Small intestine (tissue), 16 donors: ENCODE results near the gene DEPDC5. TPM values are rescaled to one million over a fixed set of nuclear protein-coding genes. Genes with fewer than 3 reads are reported as not detected.
A peak's percentile ranks its signal among the peaks of the same experiment; 100 is the strongest.
"Not testable (repeated sequence)": the region's sequence is repeated elsewhere in the genome, so short reads cannot be mapped to it uniquely, and the experiment has no call there.

ENCODE experiments used
- DNase-seq, 2 donors: peaks; one replicate each; pipeline versions ENCODE4 v3.0.0 to v3.0.0-alpha.2; 2013
- FAIRE-seq: peaks from 2 replicates; lab custom pipeline; 2012; peaks lifted over from hg19 to GRCh38; lab: Jason Lieb, UNC
- H3K27ac ChIP-seq, 3 donors: one replicate each; pipeline ENCODE4 v1.5.1; 2013; ENCODE audit warnings: low read length in 2 of 3, mild to moderate bottlenecking in 2 of 3, control low read depth in 1 of 3, inconsistent platforms in 1 of 3, low read depth in 1 of 3, moderate library complexity in 1 of 3
- H3K27me3 ChIP-seq, 3 donors: one replicate each; pipeline ENCODE4 v1.6.1; 2013; ENCODE audit warnings: low read length in 3 of 3, inconsistent platforms in 1 of 3; ENCODE audit not compliant: control insufficient read depth in 3 of 3, insufficient read depth in 3 of 3
- H3K36me3 ChIP-seq, 3 donors: one replicate each; pipeline ENCODE4 v1.6.1; 2013; ENCODE audit warnings: low read length in 3 of 3, inconsistent platforms in 1 of 3, low read depth in 1 of 3, mild to moderate bottlenecking in 1 of 3, moderate library complexity in 1 of 3; ENCODE audit not compliant: control insufficient read depth in 3 of 3, insufficient read depth in 2 of 3
- H3K4me1 ChIP-seq, 3 donors: one replicate each; pipeline ENCODE4 v1.6.1; 2013; ENCODE audit warnings: low read length in 2 of 3, inconsistent platforms in 1 of 3, low read depth in 1 of 3, mild to moderate bottlenecking in 1 of 3, moderate library complexity in 1 of 3; ENCODE audit not compliant: control insufficient read depth in 3 of 3, insufficient read depth in 2 of 3
- H3K4me3 ChIP-seq, 3 donors: one replicate each; pipeline ENCODE4 v1.5.1; 2013; ENCODE audit warnings: low read length in 3 of 3, control low read depth in 1 of 3, inconsistent platforms in 1 of 3, low read depth in 1 of 3, mild to moderate bottlenecking in 1 of 3, moderate library complexity in 1 of 3
- H3K9me3 ChIP-seq, 2 donors: one replicate each; pipeline ENCODE4 v1.6.1; 2013; ENCODE audit warnings: low read depth in 1 of 2, low read length in 1 of 2; ENCODE audit not compliant: control insufficient read depth in 2 of 2, insufficient read depth in 1 of 2
- WGBS, 3 donors: extraction: QIAGEN DNeasy Blood & Tissue Kit; methylation state at CpG; one replicate each; pipeline ENCODE4 v1.1.7; 2013; 5-methylcytosine and 5-hydroxymethylcytosine counted together
- long read RNA-seq, 10 donors: transcript quantifications; one replicate each; lab custom pipeline, GENCODE V29; 2026
- polyA plus RNA-seq, 4 donors: library from polyadenylated mRNA; stranded (reverse) in 3 of 4; unstranded in 1 of 4; fragments of 200-250 nt in 3 of 4; fragments of 120-200 nt in 1 of 4; gene quantifications; one replicate each; pipeline versions ENCODE4 v1.2.1 to v1.2.3, GENCODE V29; 2013
- donor health status: healthy with polysubstance abuse.
- donor health status: control.
- donor health status: control.
- donor health status: Bipolar disorder and iron deficiency.
- donor health status: healthy.

Gene DEPDC5
- 10 to 100 TPM; 11.1 to 15.2 (median 13.2) TPM for polyA plus RNA-seq
- long read RNA-seq, donor 1, partial matches to known transcripts: 0 of 1 reads
- long read RNA-seq, donor 1, other reads (novel, unspliced or antisense): 0 of 1 reads
- long read RNA-seq, donor 2, partial matches to known transcripts: 0 of 1 reads
- long read RNA-seq, donor 2, other reads (novel, unspliced or antisense): 0 of 1 reads
- long read RNA-seq, donor 3: 0 reads
- long read RNA-seq, donor 4: 0 reads
- long read RNA-seq, donor 5: 0 reads
- long read RNA-seq, donor 6, partial matches to known transcripts: 0 of 1 reads
- long read RNA-seq, donor 6, other reads (novel, unspliced or antisense): 0 of 1 reads
- long read RNA-seq, donor 7, full-length matches to known transcripts: 1 of 1 reads
- long read RNA-seq, donor 7, partial matches to known transcripts: 0 of 1 reads
- long read RNA-seq, donor 7, other reads (novel, unspliced or antisense): 0 of 1 reads
- long read RNA-seq, donor 8: 0 reads
- long read RNA-seq, donor 9: 0 reads
- long read RNA-seq, donor 10, full-length matches to known transcripts: 2 of 2 reads
- long read RNA-seq, donor 10, partial matches to known transcripts: 0 of 2 reads
- long read RNA-seq, donor 10, other reads (novel, unspliced or antisense): 0 of 2 reads

DNA sequence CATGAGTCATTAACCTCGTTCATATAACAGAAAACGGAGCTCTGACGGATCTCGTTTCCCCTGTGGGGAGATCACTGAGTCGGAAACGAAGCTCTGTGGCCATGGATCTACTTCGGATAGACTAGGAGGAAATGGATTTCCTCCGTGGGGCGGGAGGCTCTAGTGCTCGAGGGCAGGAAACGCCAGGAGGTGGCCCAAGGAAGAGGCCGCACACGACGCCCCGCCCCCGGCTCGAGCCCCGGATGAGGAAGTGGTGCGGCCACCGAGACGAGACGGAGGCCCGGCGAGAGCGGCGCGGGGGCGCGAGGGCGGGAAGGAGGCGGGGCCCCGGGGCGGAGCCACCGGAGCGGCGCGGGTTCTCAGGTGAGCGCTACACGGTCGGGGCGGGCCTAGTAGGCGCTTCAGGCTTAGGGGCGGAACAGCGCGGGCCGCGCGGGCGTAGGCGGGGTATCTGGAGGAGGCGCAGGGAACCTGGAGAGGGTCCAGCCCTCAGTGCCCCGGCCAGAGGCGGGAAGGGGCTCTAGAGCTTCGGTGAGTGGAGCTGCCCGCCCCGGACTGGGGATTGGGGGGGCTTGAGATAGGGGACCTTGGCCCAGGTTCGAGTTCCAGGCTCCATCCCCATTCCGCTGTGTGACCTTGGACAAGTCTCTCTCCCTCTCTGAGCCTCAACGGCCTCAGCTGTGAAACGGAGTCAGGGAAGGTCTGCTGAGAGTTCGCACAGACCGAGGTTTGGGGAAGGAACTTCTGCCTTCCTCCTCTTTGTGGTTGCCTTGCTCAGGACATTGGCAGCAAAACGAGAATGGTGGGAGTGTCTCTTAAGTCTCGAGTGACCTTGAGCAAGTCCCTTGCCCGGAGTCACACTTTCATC, at the start of gene DEPDC5:
TSS of gene DEPDC5 (plus strand) at position 386 of the 868 bp plus-strand sequence. CDS start 903 bp downstream, outside the sequence.
- Histone ChIP-seq H3K9me3 (no peaks in the 10 kb centered on the region), H3K27me3 (no peaks in the 10 kb centered on the region), H3K4me1 (peaks cover 2 to 23% (median 3%) of the 10 kb centered on the region in 3 donors), H3K4me3 (peak within 1 kb of the TSS; percentile 70 to 95 (median 77)), H3K27ac (peak within 1 kb of the TSS; percentile 85 to 100 (median 95)), H3K36me3 (peaks cover 0 to 6% (median 5%) of the 10 kb centered on the region in 3 donors)
- 0 to 1% (median 1%) methylated on average over 52 to 65 of the region's 65 CpGs for WGBS, 3 donors
- peak; percentile 98 to 99 for DNase-seq
- no peak for FAIRE-seq

GRCh38 chr22:31707519-31707918, 46.3 kb upstream of the DEPDC5 start:
- no peak overlapping the region for H3K27ac ChIP-seq
- H3K36me3 ChIP-seq: peaks cover 6 to 63% (median 19%) of the 10 kb centered on the region in 3 donors
- WGBS, 3 donors: 86 to 93% (median 92%) methylated on average over 8 of the region's 8 CpGs
- no peaks in the 10 kb centered on the region for H3K4me1 ChIP-seq
- DNase-seq (no peak), FAIRE-seq (no peak)
- no peaks in the 10 kb centered on the region for H3K27me3 ChIP-seq
- H3K4me3 ChIP-seq: no peak overlapping the region
- H3K9me3 ChIP-seq: no peaks in the 10 kb centered on the region

DNA sequence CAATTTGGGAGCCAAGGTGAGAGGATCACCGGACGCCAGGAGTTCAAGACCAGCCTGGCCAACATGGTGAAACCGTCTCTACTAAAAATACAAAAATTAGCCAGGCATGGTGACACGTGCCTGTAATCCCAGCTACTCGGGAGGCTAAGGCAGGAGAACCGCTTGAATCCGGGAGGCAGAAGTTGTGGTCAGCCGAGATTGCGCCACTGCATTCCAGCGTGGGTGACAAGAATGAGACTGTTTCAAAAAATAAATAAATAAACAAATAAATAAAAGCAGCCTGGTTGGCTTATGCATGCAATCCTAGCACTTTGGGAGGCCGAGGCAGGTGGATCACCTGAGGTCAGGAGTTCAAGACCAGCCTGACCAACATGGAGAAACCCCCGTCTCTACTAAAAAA, 42.6 kb upstream of the DEPDC5 start:
- not testable (repeated sequence) for H3K27me3 ChIP-seq, H3K9me3 ChIP-seq, H3K27ac ChIP-seq, DNase-seq, H3K4me1 ChIP-seq, H3K4me3 ChIP-seq, FAIRE-seq
- H3K36me3 ChIP-seq: peaks cover 15 to 46% (median 22%) of the 10 kb centered on the region in 3 donors
- 93 to 98% (median 95%) methylated on average over 12 of the region's 12 CpGs for WGBS, 3 donors

- FAIRE-seq (no peak), DNase-seq (no peak)
- H3K27me3 ChIP-seq: no peaks in the 10 kb centered on the region
- no peak overlapping the region for H3K27ac ChIP-seq
- no peaks in the 10 kb centered on the region for H3K4me1 ChIP-seq
- peaks cover 21 to 42% (median 23%) of the 10 kb centered on the region in 3 donors for H3K36me3 ChIP-seq
- WGBS, 3 donors: 88 to 94% (median 89%) methylated on average over 5 of the region's 5 CpGs
- H3K9me3 ChIP-seq: no peaks in the 10 kb centered on the region
- no peak overlapping the region for H3K4me3 ChIP-seq
Observed at GRCh38 chr22:31715147-31715778, 38.6 kb upstream of the DEPDC5 start.

- DNase-seq (no peak), FAIRE-seq (no peak)
- Histone ChIP-seq H3K4me1 (no peaks in the 10 kb centered on the region), H3K36me3 (peaks cover 15 to 45% (median 24%) of the 10 kb centered on the region in 3 donors), H3K27ac (no peak overlapping the region), H3K27me3 (no peaks in the 10 kb centered on the region), H3K4me3 (no peak overlapping the region), H3K9me3 (no peaks in the 10 kb centered on the region)
- WGBS, 3 donors: 90 to 95% (median 93%) methylated on average over 7 of the region's 7 CpGs
Observed at GRCh38 chr22:31719850-31720471, 33.9 kb upstream of the DEPDC5 start.

DNA sequence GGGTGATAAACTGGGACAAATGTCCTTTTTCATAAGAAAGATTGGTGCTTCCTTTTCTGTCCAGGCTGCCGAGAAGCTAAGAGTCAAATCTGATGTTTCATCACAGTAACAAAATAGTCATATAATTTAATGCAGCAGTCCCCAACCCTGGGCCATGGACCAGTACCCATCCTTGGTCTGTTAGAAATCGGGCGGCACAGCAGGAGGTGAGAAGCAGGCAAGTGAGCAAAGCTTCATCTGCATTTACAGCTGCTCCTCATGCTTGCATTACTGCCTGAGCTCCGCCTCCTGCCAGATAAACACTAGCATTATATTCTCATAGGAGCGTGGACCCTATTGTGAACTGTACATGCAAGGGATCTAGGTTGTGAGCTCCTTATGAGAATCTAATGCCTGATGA, 30.1 kb upstream of the DEPDC5 start:
- WGBS, 3 donors: 92 to 94% (median 92%) methylated on average over 5 of the region's 5 CpGs
- Histone ChIP-seq H3K9me3 (no peaks in the 10 kb centered on the region), H3K4me3 (no peak overlapping the region), H3K36me3 (peaks cover 3 to 53% (median 10%) of the 10 kb centered on the region in 3 donors), H3K4me1 (no peaks in the 10 kb centered on the region), H3K27ac (no peak overlapping the region), H3K27me3 (no peaks in the 10 kb centered on the region)
- DNase-seq (no peak), FAIRE-seq (no peak)

DNA sequence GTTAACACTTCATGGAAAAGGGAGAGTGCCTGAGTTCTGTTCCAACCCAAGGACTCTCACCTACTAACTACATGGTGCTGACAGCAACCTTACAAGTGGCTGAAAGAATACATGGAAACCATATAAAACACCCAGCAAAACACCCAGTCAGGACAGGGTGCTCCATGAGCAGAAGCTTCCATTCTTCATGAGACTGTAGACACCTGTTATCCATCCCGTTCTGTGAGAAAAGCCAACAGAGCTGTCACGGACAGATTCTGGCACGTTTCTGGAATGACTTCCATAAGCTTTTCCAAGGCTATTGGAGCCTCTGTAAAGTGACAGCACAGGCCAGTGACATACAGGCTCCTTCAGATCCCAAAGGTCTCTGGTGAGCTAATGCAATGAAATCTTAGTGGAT, 27.1 kb upstream of the DEPDC5 start:
- Histone ChIP-seq H3K27ac (no peak overlapping the region), H3K36me3 (peaks cover 0 to 42% (median 10%) of the 10 kb centered on the region in 3 donors), H3K4me3 (no peak overlapping the region), H3K4me1 (no peaks in the 10 kb centered on the region), H3K9me3 (no peaks in the 10 kb centered on the region), H3K27me3 (no peaks in the 10 kb centered on the region)
- WGBS, 3 donors: 81 to 88% (median 82%) methylated on average over 3 of the region's 3 CpGs
- FAIRE-seq (no peak), DNase-seq (no peak)
